Embryonic facial prominence (tissue), 1 donor: ENCODE data around the gene SMAD3.
"Not testable (repeated sequence)": the region's sequence is repeated elsewhere in the genome, so short reads cannot be mapped to it uniquely, and the experiment has no call there.

ENCODE experiments used
- DNase-seq: peaks from one replicate; pipeline ENCODE4 v3.0.0-alpha.2; 2016; ENCODE audit errors: extremely low spot score

Gene SMAD3

GRCh38 chr15:67142092-67142766 is 76.8 kb downstream of the SMAD3 start:
- no peak for DNase-seq

GRCh38 chr15:67142767-67143100 is 77.3 kb downstream of the SMAD3 start:
- no peak for DNase-seq

DNA sequence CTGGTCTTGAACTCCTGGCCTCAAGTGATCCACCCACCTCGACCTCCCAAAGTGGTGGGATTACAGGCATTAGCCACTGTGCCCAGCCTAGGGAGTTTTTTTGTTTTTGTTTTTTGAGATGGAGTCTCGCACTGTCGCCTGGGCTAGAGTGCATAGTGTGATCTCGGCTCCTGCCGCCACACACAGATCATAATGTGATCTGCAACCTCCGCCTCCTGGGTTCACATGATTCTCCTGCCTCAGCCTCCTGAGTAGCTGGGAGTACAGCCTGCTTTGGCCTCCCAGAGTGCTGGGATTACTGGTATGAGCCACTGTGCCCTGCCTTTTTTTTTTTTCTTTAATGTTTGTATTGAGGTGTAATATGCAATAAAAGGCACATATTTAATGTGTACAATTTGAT is 78.2 kb downstream of the SMAD3 start:
- DNase-seq = no peak

- DNase-seq = no peak
Measured at GRCh38 chr15:67144609-67145311, 79.4 kb downstream of the SMAD3 start.

DNA sequence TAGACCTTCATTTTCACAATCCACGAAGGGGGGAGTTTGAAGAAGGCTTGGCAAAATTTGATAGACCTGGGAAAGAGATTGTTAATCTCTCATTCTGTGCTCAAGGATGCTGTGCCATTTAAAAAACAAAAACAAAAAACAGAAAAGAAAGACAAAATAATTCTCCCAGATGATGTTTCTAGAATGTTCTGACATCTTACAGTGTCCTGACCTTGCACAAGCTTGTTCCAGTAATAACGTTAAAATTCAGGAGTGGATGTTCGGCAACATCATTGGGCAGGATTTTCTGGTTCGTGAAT is 79.9 kb downstream of the SMAD3 start:
- no peak for DNase-seq

GRCh38 chr15:67145710-67146109 is 80.3 kb downstream of the SMAD3 start:
- no peak for DNase-seq

DNA sequence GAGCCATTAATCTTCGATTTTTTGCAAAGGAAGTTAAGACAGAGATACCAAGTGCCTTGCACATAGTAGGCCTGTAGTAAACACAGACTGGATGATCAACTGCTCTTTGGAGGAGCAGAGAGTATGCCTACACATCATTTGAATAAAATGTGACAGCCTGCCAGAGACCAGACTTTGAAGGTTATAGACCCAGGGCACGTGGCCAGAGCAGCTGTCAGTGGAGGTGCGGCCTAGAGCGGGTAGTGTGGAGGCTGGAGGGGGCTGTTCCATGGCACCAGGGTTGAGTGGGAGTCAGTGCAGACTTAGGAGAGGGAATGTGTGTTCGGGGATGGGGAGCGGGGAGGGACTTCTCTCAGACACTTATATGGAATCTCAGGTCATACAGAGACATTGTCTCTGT is 80.8 kb downstream of the SMAD3 start:
- DNase-seq = no peak

DNA sequence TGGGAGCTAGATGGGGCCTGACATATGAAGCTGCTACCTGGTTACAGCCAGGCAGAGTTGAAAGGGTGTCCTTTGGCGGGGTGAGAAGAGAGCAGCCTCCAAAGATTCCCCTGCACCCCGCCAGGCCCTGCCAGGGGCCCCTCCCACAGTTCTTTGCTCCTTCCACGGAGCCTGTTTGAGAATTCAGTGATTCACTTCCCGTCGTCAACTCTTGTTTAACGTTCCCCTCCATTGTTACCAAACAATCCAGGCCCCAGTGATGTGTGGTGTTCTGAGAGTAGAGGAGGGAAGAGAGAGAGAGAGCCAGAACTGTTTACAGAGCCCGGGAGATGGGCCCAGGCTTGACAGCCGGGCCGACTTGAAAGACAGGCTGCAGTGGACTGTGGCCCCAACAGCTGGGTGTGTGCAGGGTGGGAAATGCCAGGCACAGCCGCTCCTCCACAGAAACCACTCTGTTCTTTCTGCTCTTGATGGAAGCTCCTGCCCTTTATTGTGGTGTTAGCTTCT is 81.5 kb downstream of the SMAD3 start:
- no peak for DNase-seq

DNA sequence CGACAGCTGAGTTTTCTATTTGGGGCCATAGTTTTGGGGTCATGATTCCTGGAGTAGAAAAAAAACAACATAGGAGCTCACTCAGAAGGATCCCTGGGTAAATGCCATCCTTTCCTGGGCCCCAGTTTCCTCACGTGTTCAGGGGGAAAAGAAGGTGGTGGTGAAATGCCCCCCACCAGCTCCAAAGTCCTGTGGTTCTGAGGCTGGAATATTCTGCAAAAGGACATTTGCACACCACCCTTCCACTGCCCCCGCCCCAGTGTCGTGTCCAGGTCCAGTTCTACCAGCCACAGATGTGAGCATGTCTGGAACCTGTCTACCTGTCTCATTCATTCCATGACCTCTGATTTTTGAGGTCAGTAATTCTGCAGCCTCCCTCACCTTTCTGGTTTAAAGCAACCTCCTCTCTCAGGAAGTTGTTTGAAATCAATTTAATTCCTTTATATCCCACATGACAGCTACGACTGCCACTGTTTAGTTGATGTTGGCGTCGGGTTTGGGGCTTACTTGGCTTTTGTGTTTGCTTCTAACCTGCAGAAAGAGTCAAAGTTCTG is 82.1 kb downstream of the SMAD3 start:
- no peak for DNase-seq

DNA sequence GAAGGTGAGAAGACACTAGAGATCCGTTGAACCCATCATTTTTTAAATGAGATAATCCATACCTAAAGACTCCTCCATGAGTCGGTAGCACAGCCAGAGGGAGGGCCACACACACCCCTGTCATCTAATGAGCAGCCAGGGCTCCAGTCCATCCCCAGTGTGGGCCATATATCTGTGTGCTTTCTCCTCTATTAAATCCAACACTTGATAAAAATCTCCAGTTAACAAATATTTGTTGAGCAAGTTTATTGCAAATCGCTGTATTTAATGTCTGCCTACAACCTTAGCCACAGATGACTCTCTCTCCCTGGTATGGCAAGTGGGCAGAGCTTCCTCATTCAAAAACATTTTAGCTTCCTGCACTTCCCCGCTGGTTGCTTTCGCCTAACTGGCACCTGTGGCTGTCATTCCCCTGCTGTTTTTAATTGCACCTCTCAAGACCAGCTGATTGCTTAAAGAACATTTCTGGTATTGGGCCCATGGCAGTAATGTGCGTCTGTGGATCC is 82.8 kb downstream of the SMAD3 start:
- no peak for DNase-seq

DNA sequence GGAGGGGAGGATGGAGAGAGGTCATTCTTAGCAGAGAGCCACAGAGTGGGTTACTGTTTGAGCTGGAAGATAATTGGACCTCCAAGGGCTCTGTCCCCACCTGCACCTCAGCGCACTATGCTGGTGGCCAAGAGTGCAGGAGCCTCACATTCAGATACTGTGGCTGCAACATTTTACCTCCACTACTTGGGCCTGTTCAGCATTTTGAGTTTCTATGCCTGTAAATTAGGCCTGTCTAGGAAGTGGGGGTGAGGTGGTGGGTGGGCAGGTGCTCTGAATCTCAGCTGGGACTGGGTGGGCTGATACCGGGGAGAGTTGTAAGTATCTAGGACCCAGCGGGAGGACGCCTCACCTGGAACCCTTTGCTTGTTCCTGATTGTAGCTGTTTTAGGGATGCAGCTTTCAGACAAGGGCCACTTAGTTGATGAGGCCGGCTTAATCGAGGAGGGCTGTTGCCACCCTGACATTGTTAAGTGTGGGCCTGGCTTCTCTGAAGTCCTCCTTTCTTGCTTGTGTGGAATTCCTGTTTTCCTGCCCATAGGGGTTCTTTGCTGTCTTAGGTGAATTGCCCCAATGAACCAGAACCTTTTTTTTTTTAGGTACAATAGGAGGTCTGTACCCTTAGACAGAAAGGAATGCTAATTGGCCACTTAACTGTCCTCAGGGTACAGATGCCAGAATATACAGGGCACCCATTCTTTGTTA is 83.8 kb downstream of the SMAD3 start:
- no peak for DNase-seq

DNA sequence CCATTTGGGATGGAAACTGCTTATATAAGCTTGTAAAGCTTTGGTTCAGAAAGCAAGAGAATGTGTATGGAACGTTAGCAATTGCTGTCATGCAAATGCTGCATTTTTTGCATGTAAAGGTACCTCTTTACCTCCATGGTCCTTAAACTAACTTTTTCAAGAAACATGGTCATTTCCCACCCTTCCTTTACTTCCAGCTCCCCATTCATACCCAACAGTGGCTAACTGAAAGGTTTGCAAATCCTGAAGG is 84.3 kb downstream of the SMAD3 start:
- no peak for DNase-seq

DNA sequence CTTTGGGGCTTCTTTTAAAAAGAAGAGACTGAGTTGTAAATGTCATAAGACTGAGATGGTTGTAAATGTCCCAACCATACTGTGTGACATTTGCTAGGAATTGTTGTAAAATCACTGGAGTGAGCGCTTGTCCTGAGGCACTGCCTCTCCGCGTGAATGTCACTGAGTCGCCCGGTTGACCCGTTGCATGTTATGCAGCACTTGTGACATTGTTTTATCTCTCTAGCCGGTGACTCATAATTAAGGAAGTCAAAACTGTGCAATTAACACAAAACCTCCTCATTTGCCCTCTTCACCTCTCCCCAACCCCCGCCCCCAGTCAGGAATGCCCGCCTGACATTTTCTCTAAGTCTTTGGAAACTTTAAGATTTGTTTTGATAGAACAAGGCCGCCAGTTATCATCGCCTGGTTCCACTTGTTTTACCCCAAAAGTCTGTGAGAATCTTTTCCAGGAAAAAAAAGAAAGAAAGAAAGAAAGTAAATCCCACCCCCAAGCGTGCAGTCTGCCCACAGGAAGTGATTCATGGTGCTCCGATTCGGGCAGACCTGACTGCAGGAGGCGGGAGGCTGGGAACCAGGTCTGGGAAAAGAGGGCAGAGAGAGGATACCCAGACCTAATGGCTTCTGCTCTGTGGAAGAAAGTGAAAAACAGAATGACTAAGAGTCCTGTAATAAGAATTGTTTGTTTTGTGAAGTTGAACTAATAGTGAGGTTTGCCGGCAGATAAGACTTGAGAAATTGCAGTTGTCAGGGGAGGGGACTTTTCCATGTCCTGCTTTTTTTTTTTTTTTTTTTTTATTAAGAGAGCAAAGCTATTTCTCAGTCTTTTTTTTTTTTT is 84.8 kb downstream of the SMAD3 start:
- DNase-seq = no peak

DNA sequence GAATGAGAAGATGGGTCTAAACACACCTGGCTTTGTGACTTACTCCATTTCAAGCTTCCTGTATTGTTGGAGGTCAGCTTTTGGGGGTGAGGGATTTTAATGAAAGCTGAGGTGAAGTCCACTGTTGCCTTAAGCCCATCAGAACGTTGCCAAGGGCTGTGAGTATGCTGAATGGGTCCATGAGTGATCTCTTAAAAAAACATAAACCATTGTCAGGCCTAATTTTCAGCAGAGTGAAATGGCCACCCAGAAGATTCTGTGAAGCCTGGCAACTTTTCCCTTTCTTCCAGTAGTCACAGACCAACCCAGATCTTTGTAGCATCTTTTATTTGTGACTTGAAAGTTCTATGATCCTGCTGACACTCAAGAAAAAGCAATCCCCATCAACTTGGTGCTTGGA is 87.0 kb downstream of the SMAD3 start:
- DNase-seq = no peak

DNA sequence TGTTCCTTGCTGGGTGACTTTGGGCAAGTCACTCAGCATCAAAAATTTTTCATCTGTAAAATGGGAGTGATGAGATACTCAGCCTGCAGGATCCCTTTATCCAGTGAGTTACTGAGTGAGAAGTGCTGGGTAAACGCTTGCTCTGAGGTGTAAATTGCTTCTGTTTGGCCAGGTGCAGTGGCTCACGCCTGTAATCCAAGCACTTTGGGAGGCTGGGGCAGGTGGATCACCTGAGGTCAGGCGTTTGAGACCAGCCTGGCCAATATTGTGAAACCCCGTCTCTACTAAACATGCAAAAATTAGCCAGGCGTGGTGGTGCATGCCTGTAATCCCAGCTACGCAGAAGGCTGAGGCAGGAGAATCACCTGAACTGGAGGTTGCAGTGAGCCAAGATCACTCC is 87.6 kb downstream of the SMAD3 start:
- DNase-seq = not testable (repeated sequence)

- no peak for DNase-seq
Measured at GRCh38 chr15:67154249-67154648, 88.8 kb downstream of the SMAD3 start.

- DNase-seq = no peak
Measured at GRCh38 chr15:67156426-67156825, 91.0 kb downstream of the SMAD3 start.

- no peak for DNase-seq
Measured at GRCh38 chr15:67156834-67157233, 91.4 kb downstream of the SMAD3 start.

DNA sequence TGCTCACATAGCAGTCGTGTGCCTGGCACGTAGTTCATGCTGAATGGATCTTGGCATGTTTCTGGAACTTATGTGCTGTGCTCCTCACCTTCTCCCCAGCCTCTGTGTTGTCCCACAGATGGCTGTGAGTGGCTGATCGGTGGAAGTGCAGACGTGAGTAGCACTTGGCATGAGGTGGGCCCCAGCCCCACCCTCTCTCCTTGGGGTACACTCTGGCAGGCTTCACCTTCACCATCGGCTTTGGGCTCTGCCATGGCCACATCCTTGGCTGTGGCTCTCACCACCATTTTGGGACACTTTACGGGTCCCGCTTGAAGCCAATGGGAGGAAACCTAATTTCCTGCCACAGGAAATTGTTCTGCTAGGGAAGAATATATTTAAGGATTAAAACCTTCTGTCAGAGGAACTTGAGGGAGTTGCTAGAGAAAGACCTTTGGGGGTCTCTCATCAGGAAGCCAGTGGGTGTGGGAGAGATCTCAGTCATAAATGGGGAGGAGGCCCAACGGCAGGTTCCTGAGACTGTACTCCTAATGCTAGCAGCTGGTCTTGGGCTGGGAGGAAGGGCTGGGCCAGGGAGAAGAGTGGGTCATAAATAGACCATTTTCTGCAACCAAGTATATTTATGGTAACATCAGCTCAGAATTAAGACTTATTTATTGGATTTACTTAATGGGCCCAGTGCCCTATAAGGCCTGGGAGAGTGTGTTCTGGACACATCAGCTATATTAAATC is 92.3 kb downstream of the SMAD3 start:
- DNase-seq = no peak

DNA sequence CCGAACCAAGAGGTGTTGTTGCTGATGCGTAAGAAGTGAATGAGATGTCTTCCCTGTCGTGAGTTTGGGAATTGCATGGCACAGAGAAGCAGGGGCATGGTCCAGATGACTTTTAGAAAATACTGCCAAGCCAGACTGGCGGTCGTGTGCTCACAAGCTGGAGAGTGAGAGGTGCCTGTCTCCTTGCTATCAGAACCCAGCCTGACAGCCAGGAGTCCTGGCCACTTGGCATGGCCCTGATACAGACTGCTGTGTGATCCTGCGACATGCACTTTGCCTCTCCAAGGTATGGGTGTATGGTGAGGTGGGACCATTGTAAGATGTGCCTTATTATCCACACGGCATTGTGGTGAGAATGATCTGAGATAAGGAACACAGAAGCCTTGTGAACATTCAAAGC is 93.0 kb downstream of the SMAD3 start:
- no peak for DNase-seq

DNA sequence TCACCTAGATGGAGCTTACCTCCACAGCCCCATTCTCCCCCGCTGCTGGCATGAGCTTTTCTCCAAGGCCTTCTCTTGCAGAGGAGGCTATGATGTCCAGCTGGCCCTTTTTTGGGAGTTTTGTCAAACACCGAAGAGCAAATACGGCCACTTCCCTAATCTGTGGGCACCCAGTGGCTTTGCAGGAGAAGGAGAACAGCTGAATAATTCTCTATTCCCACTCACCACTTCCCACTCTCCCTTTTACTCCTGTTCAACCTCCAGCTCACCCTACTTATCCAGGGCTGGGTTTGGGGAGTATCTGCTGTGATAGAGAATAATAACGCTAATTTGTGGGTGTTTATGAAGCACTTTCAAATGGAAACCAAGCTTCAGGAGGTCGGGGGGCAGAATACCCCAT is 96.0 kb downstream of the SMAD3 start:
- no peak for DNase-seq
